Measurements from ENCODE around the gene LRCH4.
A peak's percentile ranks its signal among the peaks of the same experiment; 100 is the strongest.
"Not testable (repeated sequence)": the region's sequence is repeated elsewhere in the genome, so short reads cannot be mapped to it uniquely, and the experiment has no call there.

Gene LRCH4

GRCh38 chr7:100568896-100569844 lies 16.8 kb downstream of the LRCH4 start:
- H3K4me3 ChIP-seq (ENCODE audit: low read length) = peak overlapping the region; percentile 59

DNA sequence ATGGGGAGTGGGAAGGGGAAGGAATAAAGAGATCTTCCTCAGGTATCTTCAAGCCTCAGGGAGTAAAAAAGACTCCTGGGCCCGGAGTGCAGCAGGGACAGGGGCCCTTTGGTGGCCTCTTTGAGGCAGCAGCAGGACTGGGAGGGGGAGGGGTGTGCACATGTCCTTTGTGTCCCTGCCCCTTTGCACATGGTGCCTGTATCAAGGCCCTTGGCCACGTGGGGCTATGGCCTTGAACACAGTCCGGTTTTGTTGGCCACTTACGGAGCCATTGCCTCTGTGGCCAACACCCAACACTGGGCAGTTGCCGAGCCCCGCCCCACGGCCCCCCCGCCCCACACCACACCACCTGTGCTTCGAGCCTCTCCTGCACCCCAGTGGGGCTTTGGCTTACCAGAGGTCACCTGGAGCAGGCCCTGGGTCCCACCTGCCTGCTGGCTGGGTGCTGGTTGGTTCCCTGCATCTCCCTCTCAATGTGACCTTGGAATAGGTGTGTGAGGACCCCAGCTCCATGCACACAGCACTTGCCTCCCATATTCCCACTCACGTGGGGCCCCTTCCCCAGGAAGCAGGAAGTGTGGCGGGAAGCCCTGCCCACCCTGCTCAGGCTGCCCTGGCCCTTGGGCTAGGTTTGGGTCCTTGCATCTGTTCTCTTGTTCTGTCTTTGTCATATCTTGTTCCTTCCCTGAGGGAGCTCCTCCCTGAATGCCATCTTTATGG lies 17.6 kb downstream of the LRCH4 start:
- no peak overlapping the region for H3K4me2 ChIP-seq (ENCODE audit: low read length)
- no peak overlapping the region for H3K4me3 ChIP-seq (ENCODE audit: low read length)
- H3K27me3 ChIP-seq (ENCODE audit: control insufficient read depth, insufficient read depth, low read length) = no peaks in the 10 kb centered on the region
- peaks cover 17% of the 10 kb centered on the region for H3K4me1 ChIP-seq (ENCODE audit: control insufficient read depth, insufficient read depth, low read length)
- H3K9ac ChIP-seq (ENCODE audit: low read depth, low read length) = no peak overlapping the region
- no peaks in the 10 kb centered on the region for H3K9me3 ChIP-seq (replicated peaks; ENCODE audit: low read length)
- H3K36me3 ChIP-seq (ENCODE audit: insufficient read depth, low read length) = peaks cover 7% of the 10 kb centered on the region

More at GRCh38 chr7:100568896-100569844, 16.8 kb downstream of the LRCH4 start:
- H3K36me3 ChIP-seq (ENCODE audit: insufficient read depth, low read length) = peaks cover 8% of the 10 kb centered on the region
- peak overlapping the region; percentile 35 for H3K9ac ChIP-seq (ENCODE audit: low read depth, low read length)
- no peaks in the 10 kb centered on the region for H3K27me3 ChIP-seq (ENCODE audit: control insufficient read depth, insufficient read depth, low read length)
- peak overlapping the region; percentile 90 for H3K4me2 ChIP-seq (ENCODE audit: low read length)
- H3K4me1 ChIP-seq (ENCODE audit: control insufficient read depth, insufficient read depth, low read length) = peaks cover 17% of the 10 kb centered on the region
- H3K9me3 ChIP-seq (replicated peaks; ENCODE audit: low read length) = no peaks in the 10 kb centered on the region

DNA sequence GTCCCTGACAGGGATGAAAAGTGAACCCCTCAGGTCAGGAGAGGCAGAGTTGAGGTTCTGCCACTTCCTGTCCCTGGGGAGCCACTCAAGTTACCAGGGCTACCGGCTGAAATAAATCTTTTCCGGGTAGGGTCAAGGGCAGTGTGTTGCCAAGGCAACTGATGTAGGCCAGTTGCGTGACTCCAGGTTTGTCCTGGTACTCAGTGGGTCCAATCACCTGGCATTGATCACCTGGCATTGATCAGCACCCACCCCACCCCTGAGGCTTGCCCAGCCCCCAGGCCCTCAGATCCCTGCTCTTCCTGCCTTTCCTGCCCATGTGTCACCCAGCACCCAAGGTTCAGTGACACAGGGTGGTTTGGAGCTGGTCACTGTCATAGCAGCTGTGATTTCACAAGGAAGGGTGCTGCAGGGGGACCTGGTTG lies 18.2 kb downstream of the LRCH4 start:
- no peaks in the 10 kb centered on the region for H3K9me3 ChIP-seq (replicated peaks; ENCODE audit: low read length)
- H3K4me2 ChIP-seq (ENCODE audit: low read length) = no peak overlapping the region
- H3K4me1 ChIP-seq (ENCODE audit: control insufficient read depth, insufficient read depth, low read length) = peaks cover 17% of the 10 kb centered on the region
- H3K4me3 ChIP-seq (ENCODE audit: low read length) = no peak overlapping the region
- H3K36me3 ChIP-seq (ENCODE audit: insufficient read depth, low read length) = peaks cover 12% of the 10 kb centered on the region
- H3K9ac ChIP-seq (ENCODE audit: low read depth, low read length) = no peak overlapping the region
- no peaks in the 10 kb centered on the region for H3K27me3 ChIP-seq (ENCODE audit: control insufficient read depth, insufficient read depth, low read length)

GRCh38 chr7:100567031-100567730 lies 18.7 kb downstream of the LRCH4 start:
- no peak overlapping the region for H3K4me3 ChIP-seq (ENCODE audit: low read length)
- H3K4me1 ChIP-seq (ENCODE audit: control insufficient read depth, insufficient read depth, low read length) = peaks cover 17% of the 10 kb centered on the region
- H3K27me3 ChIP-seq (ENCODE audit: control insufficient read depth, insufficient read depth, low read length) = no peaks in the 10 kb centered on the region
- H3K9me3 ChIP-seq (replicated peaks; ENCODE audit: low read length) = no peaks in the 10 kb centered on the region
- H3K9ac ChIP-seq (ENCODE audit: low read depth, low read length) = no peak overlapping the region
- H3K4me2 ChIP-seq (ENCODE audit: low read length) = no peak overlapping the region
- peaks cover 13% of the 10 kb centered on the region for H3K36me3 ChIP-seq (ENCODE audit: insufficient read depth, low read length)

GRCh38 chr7:100566018-100566531 lies 19.9 kb downstream of the LRCH4 start:
- Histone ChIP-seq H3K4me1 (ENCODE audit: control insufficient read depth, insufficient read depth, low read length) (peaks cover 17% of the 10 kb centered on the region), H3K4me3 (ENCODE audit: low read length) (no peak overlapping the region), H3K27me3 (ENCODE audit: control insufficient read depth, insufficient read depth, low read length) (no peaks in the 10 kb centered on the region), H3K9ac (ENCODE audit: low read depth, low read length) (no peak overlapping the region), H3K4me2 (ENCODE audit: low read length) (no peak overlapping the region), H3K9me3 (replicated peaks; ENCODE audit: low read length) (no peaks in the 10 kb centered on the region), H3K36me3 (ENCODE audit: insufficient read depth, low read length) (peaks cover 20% of the 10 kb centered on the region)

- H3K27me3 ChIP-seq (ENCODE audit: control insufficient read depth, insufficient read depth, low read length) = no peaks in the 10 kb centered on the region
- peaks cover 20% of the 10 kb centered on the region for H3K36me3 ChIP-seq (ENCODE audit: insufficient read depth, low read length)
- no peak overlapping the region for H3K4me3 ChIP-seq (ENCODE audit: low read length)
- H3K4me2 ChIP-seq (ENCODE audit: low read length) = no peak overlapping the region
- no peak overlapping the region for H3K9ac ChIP-seq (ENCODE audit: low read depth, low read length)
- no peaks in the 10 kb centered on the region for H3K9me3 ChIP-seq (replicated peaks; ENCODE audit: low read length)
- peaks cover 14% of the 10 kb centered on the region for H3K4me1 ChIP-seq (ENCODE audit: control insufficient read depth, insufficient read depth, low read length)
Observed at GRCh38 chr7:100565133-100565571, 20.8 kb downstream of the LRCH4 start.

DNA sequence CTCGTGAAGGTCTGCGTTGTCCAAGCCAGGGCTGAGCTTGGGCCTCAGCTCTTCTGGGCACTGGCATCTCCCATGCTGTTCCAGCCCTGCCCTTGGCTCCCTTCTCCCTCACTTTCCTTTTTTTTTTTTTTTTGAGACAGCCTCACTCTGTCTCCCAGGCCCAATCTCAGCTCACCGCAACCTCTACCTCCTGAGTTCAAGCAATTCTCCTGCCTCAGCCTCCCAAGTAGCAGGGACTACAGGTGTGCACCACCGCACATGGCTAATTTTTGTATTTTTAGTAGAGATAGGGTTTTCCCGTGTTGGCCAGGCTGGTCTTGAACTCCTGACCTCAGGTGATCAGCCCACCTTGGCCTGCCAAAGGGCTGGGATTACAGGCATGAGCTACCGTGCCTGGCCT lies 21.5 kb downstream of the LRCH4 start:
- peaks cover 20% of the 10 kb centered on the region for H3K36me3 ChIP-seq (ENCODE audit: insufficient read depth, low read length)
- not testable (repeated sequence) for H3K4me1 ChIP-seq (ENCODE audit: control insufficient read depth, insufficient read depth, low read length); H3K9ac ChIP-seq (ENCODE audit: low read depth, low read length); H3K4me2 ChIP-seq (ENCODE audit: low read length); H3K27me3 ChIP-seq (ENCODE audit: control insufficient read depth, insufficient read depth, low read length); H3K9me3 ChIP-seq (replicated peaks; ENCODE audit: low read length); H3K4me3 ChIP-seq (ENCODE audit: low read length)

GRCh38 chr7:100563809-100564400 lies 22.0 kb downstream of the LRCH4 start:
- Histone ChIP-seq H3K27me3 (ENCODE audit: control insufficient read depth, insufficient read depth, low read length) (no peaks in the 10 kb centered on the region), H3K4me3 (ENCODE audit: low read length) (no peak overlapping the region), H3K4me1 (ENCODE audit: control insufficient read depth, insufficient read depth, low read length) (peaks cover 6% of the 10 kb centered on the region), H3K9me3 (replicated peaks; ENCODE audit: low read length) (no peaks in the 10 kb centered on the region), H3K36me3 (ENCODE audit: insufficient read depth, low read length) (peaks cover 20% of the 10 kb centered on the region), H3K4me2 (ENCODE audit: low read length) (no peak overlapping the region), H3K9ac (ENCODE audit: low read depth, low read length) (no peak overlapping the region)

DNA sequence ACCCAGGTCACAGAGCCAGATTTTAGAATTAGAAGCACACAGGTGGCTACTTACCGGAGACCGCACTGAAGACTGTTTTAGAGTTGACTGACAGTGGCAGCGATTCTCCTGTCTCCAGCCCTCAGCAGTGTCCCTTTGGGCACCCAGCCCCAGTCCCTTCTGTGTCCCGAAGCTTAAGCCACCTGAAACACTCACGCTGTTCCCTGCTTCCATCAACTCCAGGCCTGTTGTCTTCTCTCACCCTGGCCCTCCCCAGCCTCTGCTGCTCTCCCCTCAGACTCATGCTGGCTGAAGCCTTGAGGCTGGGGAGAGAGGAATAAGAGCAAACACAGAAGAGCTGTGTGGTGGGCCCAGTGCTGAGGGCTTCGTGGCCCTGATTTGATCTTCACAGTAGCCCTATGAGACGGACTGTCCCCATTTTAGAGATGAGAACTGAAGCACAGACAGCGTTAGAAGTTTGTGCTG lies 22.8 kb downstream of the LRCH4 start:
- Histone ChIP-seq H3K9me3 (replicated peaks; ENCODE audit: low read length) (no peaks in the 10 kb centered on the region), H3K9ac (ENCODE audit: low read depth, low read length) (no peak overlapping the region), H3K27me3 (ENCODE audit: control insufficient read depth, insufficient read depth, low read length) (no peaks in the 10 kb centered on the region), H3K4me1 (ENCODE audit: control insufficient read depth, insufficient read depth, low read length) (peaks cover 6% of the 10 kb centered on the region), H3K4me3 (ENCODE audit: low read length) (no peak overlapping the region), H3K36me3 (ENCODE audit: insufficient read depth, low read length) (peaks cover 21% of the 10 kb centered on the region), H3K4me2 (ENCODE audit: low read length) (no peak overlapping the region)

GRCh38 chr7:100562195-100563099 lies 23.5 kb downstream of the LRCH4 start:
- Histone ChIP-seq H3K27me3 (ENCODE audit: control insufficient read depth, insufficient read depth, low read length) (no peaks in the 10 kb centered on the region), H3K4me2 (ENCODE audit: low read length) (no peak overlapping the region), H3K9ac (ENCODE audit: low read depth, low read length) (no peak overlapping the region), H3K9me3 (replicated peaks; ENCODE audit: low read length) (no peaks in the 10 kb centered on the region), H3K36me3 (ENCODE audit: insufficient read depth, low read length) (peaks cover 24% of the 10 kb centered on the region), H3K4me3 (ENCODE audit: low read length) (no peak overlapping the region), H3K4me1 (ENCODE audit: control insufficient read depth, insufficient read depth, low read length) (peaks cover 4% of the 10 kb centered on the region)

Data from skeletal muscle satellite cell (primary cell).